WTC11 (cell line): ENCODE results near the gene SPACA7. TPM values are rescaled to one million over a fixed set of nuclear protein-coding genes. Genes with fewer than 3 reads are reported as not detected.

Experiments
- ATAC-seq: fragments of 200-7000 bp; cut with Tn5 transposase; 2 replicates; pipeline ENCODE4 v1.10.0; 2021; ENCODE audit warnings: mild to moderate bottlenecking, moderate library complexity
- Bru-seq: library from RNA; stranded (reverse); fragments of 400-500 nt; gene quantifications from one replicate; lab custom pipeline; 2021; lab: Mats Ljungman, UMichigan
- CTCF ChIA-PET: fragments of 300-600 bp; sonication (Branson Sonifier 250); formaldehyde crosslinking; loops from one replicate; lab custom pipeline; 2021; ENCODE audit warnings: antibody characterized with exemption; lab: Charles Lee
- POLR2A ChIA-PET: fragments of 350-600 bp; sonication (Branson Sonifier 250); formaldehyde crosslinking; loops from one replicate; lab custom pipeline; 2021; ENCODE audit warnings: antibody characterized with exemption; lab: Charles Lee
- DNase-seq: peaks from one replicate; pipeline ENCODE4 v3.0.0; 2021; ENCODE audit warnings: low spot score
- H3K27ac Mint-ChIP-seq: 2 replicates; pipeline ENCODE4 v1.8.0; 2021; ENCODE audit warnings: mixed read lengths
- H3K27me3 Mint-ChIP-seq: 2 replicates; pipeline ENCODE4 v1.8.0; 2021; ENCODE audit warnings: low read depth, mild to moderate bottlenecking, moderate library complexity, mixed read lengths
- H3K36me3 Mint-ChIP-seq: 2 replicates; pipeline ENCODE4 v1.8.0; 2021; ENCODE audit warnings: mixed read lengths
- H3K4me1 Mint-ChIP-seq: 2 replicates; pipeline ENCODE4 v1.8.0; 2022; ENCODE audit warnings: mixed read lengths
- H3K4me3 Mint-ChIP-seq: 2 replicates; pipeline ENCODE4 v1.8.0; 2021; ENCODE audit warnings: mild to moderate bottlenecking, moderate library complexity, mixed read lengths
- H3K9me3 Mint-ChIP-seq: 2 replicates; pipeline ENCODE4 v1.8.0; 2021; ENCODE audit warnings: mixed read lengths
- ATF6 ChIP-seq: sonication (generic); formaldehyde crosslinking; IDR thresholded peaks from 2 replicates; pipeline ENCODE4 v1.8.1; 2023; ENCODE audit warnings: mild to moderate bottlenecking, missing genetic modification reagents
- CREB1 ChIP-seq: sonication (generic); formaldehyde crosslinking; IDR thresholded peaks from 2 replicates; pipeline ENCODE4 v1.8.0; 2023; ENCODE audit warnings: mild to moderate bottlenecking, missing genetic modification reagents
- CTCF ChIP-seq: fragments of 200-600 bp; IDR thresholded peaks from 2 replicates; pipeline ENCODE4 v1.8.0; 2022; ENCODE audit warnings: antibody characterized with exemption
- E2F4 ChIP-seq: sonication (generic); formaldehyde crosslinking; IDR thresholded peaks from 2 replicates; pipeline ENCODE4 v1.8.1; 2022; ENCODE audit warnings: low read depth, mild to moderate bottlenecking, moderate library complexity, missing genetic modification reagents, borderline replicate concordance
- FOXJ3 ChIP-seq: sonication (generic); formaldehyde crosslinking; IDR thresholded peaks from 2 replicates; pipeline ENCODE4 v1.9.0; 2021; ENCODE audit warnings: missing genetic modification reagents, mild to moderate bottlenecking, borderline replicate concordance
- FOXK1 ChIP-seq: sonication (generic); formaldehyde crosslinking; IDR thresholded peaks from 2 replicates; pipeline ENCODE4 v1.8.0; 2022; ENCODE audit warnings: mild to moderate bottlenecking, moderate library complexity, missing genetic modification reagents
- GABPB1 ChIP-seq: sonication (generic); formaldehyde crosslinking; IDR thresholded peaks from 2 replicates; pipeline ENCODE4 v1.8.1; 2023; ENCODE audit warnings: mild to moderate bottlenecking, missing genetic modification reagents
- HMGXB4 ChIP-seq: sonication (generic); formaldehyde crosslinking; IDR thresholded peaks from 2 replicates; pipeline ENCODE4 v1.8.1; 2023; ENCODE audit warnings: mild to moderate bottlenecking, moderate library complexity, missing genetic modification reagents
- NFATC4 ChIP-seq: fragments of 250-450 bp; sonication (Bioruptor Pico); IDR thresholded peaks from 2 replicates; pipeline ENCODE4 v1.9.0; 2021; ENCODE audit warnings: mild to moderate bottlenecking
- NFYB ChIP-seq: sonication (generic); formaldehyde crosslinking; conservative IDR thresholded peaks from 2 replicates; pipeline ENCODE4 v1.8.0; 2022; ENCODE audit warnings: low read depth, missing genetic modification reagents
- OVOL2 ChIP-seq: fragments of 250-450 bp; sonication (Bioruptor Pico); IDR thresholded peaks from 2 replicates; pipeline ENCODE4 v1.9.0; 2021; ENCODE audit warnings: mild to moderate bottlenecking, borderline replicate concordance
- RELA ChIP-seq: sonication (generic); formaldehyde crosslinking; IDR thresholded peaks from 2 replicates; pipeline ENCODE4 v1.8.1; 2022; ENCODE audit warnings: missing genetic modification reagents, mild to moderate bottlenecking, borderline replicate concordance
- USF2 ChIP-seq: sonication (generic); formaldehyde crosslinking; IDR thresholded peaks from 2 replicates; pipeline ENCODE4 v1.8.1; 2023; ENCODE audit warnings: mild to moderate bottlenecking, missing genetic modification reagents, moderate library complexity
- ZNF263 ChIP-seq: sonication (generic); formaldehyde crosslinking; IDR thresholded peaks from 2 replicates; pipeline ENCODE4 v1.8.1; 2022; ENCODE audit warnings: low read depth, mild to moderate bottlenecking, moderate library complexity, missing genetic modification reagents
- ZNF512 ChIP-seq: sonication (generic); formaldehyde crosslinking; IDR thresholded peaks from 2 replicates; pipeline ENCODE4 v1.8.1; 2022; ENCODE audit warnings: missing genetic modification reagents, borderline replicate concordance
- ZSCAN18 ChIP-seq: fragments of 250-450 bp; sonication (Bioruptor Pico); IDR thresholded peaks from 2 replicates; pipeline ENCODE4 v2.1.2; 2022; ENCODE audit warnings: mild to moderate bottlenecking, moderate library complexity
- long read RNA-seq, 3 experiments: library from RNA in 1 of 3; library from capped mRNA in 1 of 3; library from polyadenylated mRNA in 1 of 3; unstranded in 2 of 3; stranded (forward) in 1 of 3; transcript quantifications; one replicate each; pipeline ENCODE4 v2.0.0, GENCODE V29; 2021
- total RNA-seq: library from RNA; stranded (reverse); gene quantifications from 3 replicates; pipeline ENCODE4 v1.2.3, GENCODE V29; 2021

The SPACA7 gene
- total RNA-seq (not detected in 3 replicates), Bru-seq, nascent RNA (not detected)
- long read RNA-seq, experiment 1: 0 reads
- long read RNA-seq, experiment 2: 0 reads
- long read RNA-seq, experiment 3: 0 reads

GRCh38 chr13:112376050-112376681, at the start of gene SPACA7:
Gene SPACA7 (plus strand): TSS chr13:112376355. CDS start chr13:112376386, 31 bp downstream.
- TF ChIP-seq NFYB (CRISPR knock-in tag) (no peak), CREB1 (no peak), NFATC4 (CRISPR knock-in tag) (no peak), ZNF263 (CRISPR knock-in tag) (no peak), FOXK1 (no peak), E2F4 (CRISPR knock-in tag) (no peak)
- Mint-ChIP-seq H3K36me3 (peaks cover 7% of the 10 kb centered on the region), H3K9me3 (peaks cover 44% of the 10 kb centered on the region), H3K4me3 (no peak within 1 kb of the TSS), H3K27ac (no peak within 1 kb of the TSS), H3K27me3 (no peaks in the 10 kb centered on the region), H3K4me1 (peaks cover 5% of the 10 kb centered on the region)
- DNase-seq (no peak), ATAC-seq (no peak)
- ChIA-PET CTCF (no interaction called here), POLR2A (no interaction called here)

GRCh38 chr13:112326821-112327370, 49.3 kb upstream of the SPACA7 start:
- peaks cover 15% of the 10 kb centered on the region for H3K4me1 Mint-ChIP-seq
- peaks cover 50% of the 10 kb centered on the region for H3K27me3 Mint-ChIP-seq
- DNase-seq (no peak), ATAC-seq (no peak)
- H3K9me3 Mint-ChIP-seq: no peaks in the 10 kb centered on the region
- no peaks in the 10 kb centered on the region for H3K36me3 Mint-ChIP-seq
- TF ChIP-seq RELA (CRISPR knock-in tag) (no peak), HMGXB4 (no peak), FOXJ3 (CRISPR knock-in tag) (no peak), ZNF512 (no peak), ZSCAN18 (CRISPR knock-in tag) (no peak), USF2 (CRISPR knock-in tag) (no peak), ATF6 (CRISPR knock-in tag) (no peak), CTCF (no peak), OVOL2 (CRISPR knock-in tag) (no peak), GABPB1 (CRISPR knock-in tag) (no peak)
- TF ChIP-seq, all 79 proteins: peak for 0
- H3K27ac Mint-ChIP-seq: no peak overlapping the region
- ChIA-PET CTCF (no interaction called here), POLR2A (no interaction called here)
- no peak overlapping the region for H3K4me3 Mint-ChIP-seq
